ENCODE measurements around the gene WDR18. TPM values are rescaled to one million over a fixed set of nuclear protein-coding genes. Genes with fewer than 3 reads are reported as not detected.

WDR18 gene
- total RNA-seq, 1 experiment from 2014 or later: 124 TPM

DNA sequence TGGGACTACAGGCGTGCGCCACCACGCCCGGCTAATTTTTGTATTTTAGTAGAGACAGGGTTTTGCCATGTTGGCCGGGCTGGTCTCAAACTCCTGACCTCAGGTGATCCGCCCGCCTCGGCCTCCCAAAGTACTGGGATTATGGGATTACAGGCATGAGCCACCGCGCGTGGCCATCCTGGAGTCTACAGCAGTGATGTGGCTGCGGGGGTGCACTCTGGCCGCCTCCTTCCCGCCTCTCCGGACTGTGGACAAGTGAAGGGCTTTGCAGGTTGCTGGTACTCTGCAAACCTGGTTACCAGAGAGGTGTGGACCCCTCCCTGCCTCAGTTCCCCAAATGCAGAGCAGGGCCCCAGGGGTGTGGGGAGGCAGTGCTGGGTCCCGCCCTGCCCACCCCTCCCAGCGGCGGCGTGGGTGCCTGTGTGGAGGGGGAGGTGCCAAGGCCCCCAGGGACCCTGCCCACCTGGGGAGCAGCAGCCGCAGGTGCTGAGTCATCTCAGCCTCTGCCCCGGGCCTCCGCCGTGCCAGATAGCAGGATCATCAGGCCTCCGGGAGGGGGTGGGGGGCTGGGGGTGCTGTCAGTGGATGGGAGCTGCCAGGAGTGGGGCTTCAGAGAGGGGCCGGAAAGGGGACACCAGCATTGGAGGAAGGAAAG, 35.2 kb upstream of the WDR18 start:
- Histone ChIP-seq H4K20me1 (ENCODE audit: insufficient read depth) (no peaks in the 10 kb centered on the region), H3K27ac (ENCODE audit: low read depth, low read length) (no peak overlapping the region), H3K36me3 (ENCODE audit: control insufficient read depth in 1 of 2, insufficient read depth in 2 of 2, low read length in 2 of 2) (no peaks in the 10 kb centered on the region; a peak in 1 of 4 replicates), H3K4me3 (replicated peaks in 1 of 2; ENCODE audit: low read depth in 1 of 2, low read length in 2 of 2) (no peak overlapping the region), H3K9ac (ENCODE audit: low read length) (no peak overlapping the region), H3K9me3 (ENCODE audit: control insufficient read depth in 1 of 2, insufficient read depth in 1 of 2, low read depth in 1 of 2, low read length in 2 of 2) (no peaks in the 10 kb centered on the region), H3K27me3 (ENCODE audit: insufficient read depth, low read length) (no peaks in the 10 kb centered on the region), H3K4me2 (ENCODE audit: low read length) (peak overlapping the region; percentile 57), H3K9me2 (ENCODE audit: insufficient read depth) (no peaks in the 10 kb centered on the region), H3K4me1 (ENCODE audit: control insufficient read depth in 1 of 2, insufficient read depth in 2 of 2, low read length in 2 of 2) (peaks cover 36 to 54% of the 10 kb centered on the region in 2 experiments), H2AFZ (ENCODE audit: low read depth, low read length, poor library complexity, severe bottlenecking) (no peak overlapping the region), H3K79me2 (ENCODE audit: insufficient read depth, low read length) (peaks cover 9% of the 10 kb centered on the region)
- ChIA-PET POLR2A (no interaction called here), RAD21 (ENCODE audit: low non-redundant PET in 1 of 2, low total read pairs in 2 of 2, uncharacterized antibody in 2 of 2, unreplicated experiment in 2 of 2) (no interaction called here), CTCF (no interaction called here)
- TF ChIP-seq JUND (IDR thresholded peaks at IDR 0.05) (no peak), EZH2phosphoT487 (IDR thresholded peaks at IDR 0.05; ENCODE audit: borderline replicate concordance) (no peak), TCF7L2 (IDR thresholded peaks at IDR 0.05; ENCODE audit: borderline replicate concordance, extremely low read depth, insufficient read depth, insufficient read length) (no peak), EGR1 (IDR thresholded peaks at IDR 0.05; ENCODE audit: low read depth) (no peak), FOSL1 (IDR thresholded peaks at IDR 0.05; ENCODE audit: low read depth) (no peak), POLR2AphosphoS5 (IDR thresholded peaks at IDR 0.05; ENCODE audit: low read depth, low read length) (no peak), YY1 (IDR thresholded peaks at IDR 0.05; ENCODE audit: extremely low read depth, insufficient replicate concordance, low read depth, low read length) (no peak), SIN3A (IDR thresholded peaks at IDR 0.05; ENCODE audit: low read depth) (no peak), RAD21 (IDR thresholded peaks at IDR 0.05; ENCODE audit: low read depth) (no peak), SP1 (IDR thresholded peaks at IDR 0.05; ENCODE audit: low read depth) (no peak), ELF1 (IDR thresholded peaks at IDR 0.05; ENCODE audit: borderline replicate concordance, low read depth) (no peak), CTCF (IDR thresholded peaks at IDR 0.05 in 2 of 3, conservative IDR thresholded peaks at IDR 0.05 in 1 of 3; ENCODE audit: borderline replicate concordance in 1 of 3, insufficient read depth in 1 of 3, low read depth in 2 of 3, low read length in 2 of 3) (no peak), CEBPB (IDR thresholded peaks at IDR 0.05; ENCODE audit: low read depth) (no peak), CBX3 (IDR thresholded peaks at IDR 0.05; ENCODE audit: low read depth) (no peak)
- TF ChIP-seq, protein P1, sequence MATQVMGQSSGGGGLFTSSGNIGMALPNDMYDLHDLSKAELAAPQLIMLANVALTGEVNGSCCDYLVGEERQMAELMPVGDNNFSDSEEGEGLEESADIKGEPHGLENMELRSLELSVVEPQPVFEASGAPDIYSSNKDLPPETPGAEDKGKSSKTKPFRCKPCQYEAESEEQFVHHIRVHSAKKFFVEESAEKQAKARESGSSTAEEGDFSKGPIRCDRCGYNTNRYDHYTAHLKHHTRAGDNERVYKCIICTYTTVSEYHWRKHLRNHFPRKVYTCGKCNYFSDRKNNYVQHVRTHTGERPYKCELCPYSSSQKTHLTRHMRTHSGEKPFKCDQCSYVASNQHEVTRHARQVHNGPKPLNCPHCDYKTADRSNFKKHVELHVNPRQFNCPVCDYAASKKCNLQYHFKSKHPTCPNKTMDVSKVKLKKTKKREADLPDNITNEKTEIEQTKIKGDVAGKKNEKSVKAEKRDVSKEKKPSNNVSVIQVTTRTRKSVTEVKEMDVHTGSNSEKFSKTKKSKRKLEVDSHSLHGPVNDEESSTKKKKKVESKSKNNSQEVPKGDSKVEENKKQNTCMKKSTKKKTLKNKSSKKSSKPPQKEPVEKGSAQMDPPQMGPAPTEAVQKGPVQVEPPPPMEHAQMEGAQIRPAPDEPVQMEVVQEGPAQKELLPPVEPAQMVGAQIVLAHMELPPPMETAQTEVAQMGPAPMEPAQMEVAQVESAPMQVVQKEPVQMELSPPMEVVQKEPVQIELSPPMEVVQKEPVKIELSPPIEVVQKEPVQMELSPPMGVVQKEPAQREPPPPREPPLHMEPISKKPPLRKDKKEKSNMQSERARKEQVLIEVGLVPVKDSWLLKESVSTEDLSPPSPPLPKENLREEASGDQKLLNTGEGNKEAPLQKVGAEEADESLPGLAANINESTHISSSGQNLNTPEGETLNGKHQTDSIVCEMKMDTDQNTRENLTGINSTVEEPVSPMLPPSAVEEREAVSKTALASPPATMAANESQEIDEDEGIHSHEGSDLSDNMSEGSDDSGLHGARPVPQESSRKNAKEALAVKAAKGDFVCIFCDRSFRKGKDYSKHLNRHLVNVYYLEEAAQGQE (IDR thresholded peaks at IDR 0.05; ENCODE audit: low read depth): no peak
- TF ChIP-seq, protein P2, sequence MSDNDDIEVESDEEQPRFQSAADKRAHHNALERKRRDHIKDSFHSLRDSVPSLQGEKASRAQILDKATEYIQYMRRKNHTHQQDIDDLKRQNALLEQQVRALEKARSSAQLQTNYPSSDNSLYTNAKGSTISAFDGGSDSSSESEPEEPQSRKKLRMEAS (IDR thresholded peaks at IDR 0.05): no peak
- no TSS peak for BruUV-seq (replicated peaks)
- intact Hi-C loops (cut with micrococcal nuclease): no loop called here
- DNase-seq (ENCODE audit: low read depth, low spot score) (no peak), ATAC-seq (peak; percentile 54)

Data from HCT116 (cell line).